Measurements from ENCODE around the gene RND1.
"Not testable (repeated sequence)": the region's sequence is repeated elsewhere in the genome, so short reads cannot be mapped to it uniquely, and the experiment has no call there.

RND1 gene

GRCh38 chr12:48865281-48866051, at the start of gene RND1:
RND1 (minus strand) TSS chr12:48865870; CDS start chr12:48865767, 103 bp downstream.
- DNase-seq (ENCODE audit: low spot score): peak; percentile 91

- no peak for DNase-seq (ENCODE audit: low spot score)
These were observed 44.5 kb upstream of the RND1 start for GRCh38 chr12:48910196-48910595.

DNA sequence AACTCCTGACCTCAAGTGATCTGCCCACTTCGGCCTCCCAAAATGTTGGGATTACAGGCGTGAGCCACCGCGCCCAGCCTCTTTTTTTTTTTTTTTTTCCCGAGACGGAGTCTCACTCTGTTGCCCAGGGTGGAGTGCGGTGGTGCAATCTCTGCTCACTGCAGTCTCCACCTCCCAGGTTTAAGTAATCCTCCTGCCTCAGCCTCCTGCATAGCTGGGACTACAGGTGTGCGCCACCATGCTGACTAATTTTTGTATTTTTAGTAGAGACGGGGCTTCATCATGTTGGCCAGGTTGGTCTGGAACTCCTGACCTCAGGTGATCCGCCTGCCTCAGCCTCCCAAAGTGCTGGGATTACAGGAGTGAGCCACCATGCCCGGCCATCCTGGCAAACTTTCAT, 44.0 kb upstream of the RND1 start:
- DNase-seq (ENCODE audit: low spot score): not testable (repeated sequence)

DNA sequence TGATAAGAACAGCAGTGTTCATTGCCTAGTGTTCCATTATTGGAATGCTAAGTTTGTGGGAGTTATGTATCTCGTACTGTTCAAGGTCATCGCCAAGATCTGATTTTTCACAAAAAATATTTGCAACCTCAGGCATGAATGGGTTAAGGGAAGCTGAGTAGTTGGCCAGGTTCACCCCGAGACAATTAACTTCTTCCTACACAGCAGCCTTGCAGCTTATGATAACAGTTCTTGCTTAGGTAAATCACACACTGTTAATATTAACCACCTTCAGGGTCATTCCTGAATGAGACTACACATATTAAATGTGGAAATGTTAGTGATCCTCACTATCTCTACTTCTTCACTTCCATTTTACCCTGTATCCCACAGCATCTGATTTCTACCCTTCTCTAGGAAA, 41.6 kb upstream of the RND1 start:
- DNase-seq (ENCODE audit: low spot score): no peak

- peak; percentile 83 for DNase-seq (ENCODE audit: low spot score)
These were observed 38.3 kb upstream of the RND1 start for GRCh38 chr12:48903982-48904411.

- DNase-seq (ENCODE audit: low spot score): no peak
These were observed 37.8 kb upstream of the RND1 start for GRCh38 chr12:48903363-48903981.

- DNase-seq (ENCODE audit: low spot score): no peak
These were observed 35.6 kb upstream of the RND1 start for GRCh38 chr12:48901278-48901677.

DNA sequence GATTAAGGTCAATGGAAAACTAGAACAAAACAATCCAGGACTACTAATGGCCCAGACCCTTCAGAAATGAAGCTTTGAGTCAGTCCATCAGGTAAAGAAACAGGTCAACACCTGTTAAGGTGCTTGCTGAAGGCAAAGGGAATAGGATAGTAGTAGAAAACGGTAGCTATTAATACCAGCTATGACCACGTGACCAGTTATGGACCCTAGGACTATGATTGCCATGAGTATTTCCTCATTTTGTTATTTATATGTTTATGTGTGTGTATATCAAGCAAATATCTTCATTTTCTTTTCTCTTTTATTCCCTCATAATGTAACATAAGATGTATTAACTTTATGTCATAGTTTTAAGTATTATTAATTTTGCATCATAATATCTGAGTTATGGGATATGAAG, 34.0 kb upstream of the RND1 start:
- DNase-seq (ENCODE audit: low spot score): no peak

DNA sequence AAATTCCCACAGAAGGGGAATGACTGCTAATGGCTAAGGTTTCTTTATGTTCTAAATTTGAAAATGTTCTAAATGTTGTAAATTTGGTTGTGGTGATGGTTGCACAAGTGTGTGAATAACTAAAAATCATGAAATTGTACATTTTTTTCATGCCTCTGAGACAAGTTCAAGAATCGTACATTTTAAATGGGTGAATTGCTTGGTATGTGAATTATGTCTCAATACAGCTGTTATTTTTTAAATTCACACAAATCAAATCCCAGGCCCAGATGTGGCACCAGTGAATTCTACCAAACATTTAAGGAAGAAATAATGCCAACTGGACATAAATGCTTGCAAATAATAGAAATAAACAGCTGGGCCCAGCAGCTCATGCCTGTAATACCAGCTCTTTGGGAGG, 28.6 kb upstream of the RND1 start:
- no peak for DNase-seq (ENCODE audit: low spot score)

GRCh38 chr12:48890657-48891418, 25.2 kb upstream of the RND1 start:
- peak; percentile 57 for DNase-seq (ENCODE audit: low spot score)

- DNase-seq (ENCODE audit: low spot score): no peak
These were observed 24.0 kb upstream of the RND1 start for GRCh38 chr12:48889679-48890078.

DNA sequence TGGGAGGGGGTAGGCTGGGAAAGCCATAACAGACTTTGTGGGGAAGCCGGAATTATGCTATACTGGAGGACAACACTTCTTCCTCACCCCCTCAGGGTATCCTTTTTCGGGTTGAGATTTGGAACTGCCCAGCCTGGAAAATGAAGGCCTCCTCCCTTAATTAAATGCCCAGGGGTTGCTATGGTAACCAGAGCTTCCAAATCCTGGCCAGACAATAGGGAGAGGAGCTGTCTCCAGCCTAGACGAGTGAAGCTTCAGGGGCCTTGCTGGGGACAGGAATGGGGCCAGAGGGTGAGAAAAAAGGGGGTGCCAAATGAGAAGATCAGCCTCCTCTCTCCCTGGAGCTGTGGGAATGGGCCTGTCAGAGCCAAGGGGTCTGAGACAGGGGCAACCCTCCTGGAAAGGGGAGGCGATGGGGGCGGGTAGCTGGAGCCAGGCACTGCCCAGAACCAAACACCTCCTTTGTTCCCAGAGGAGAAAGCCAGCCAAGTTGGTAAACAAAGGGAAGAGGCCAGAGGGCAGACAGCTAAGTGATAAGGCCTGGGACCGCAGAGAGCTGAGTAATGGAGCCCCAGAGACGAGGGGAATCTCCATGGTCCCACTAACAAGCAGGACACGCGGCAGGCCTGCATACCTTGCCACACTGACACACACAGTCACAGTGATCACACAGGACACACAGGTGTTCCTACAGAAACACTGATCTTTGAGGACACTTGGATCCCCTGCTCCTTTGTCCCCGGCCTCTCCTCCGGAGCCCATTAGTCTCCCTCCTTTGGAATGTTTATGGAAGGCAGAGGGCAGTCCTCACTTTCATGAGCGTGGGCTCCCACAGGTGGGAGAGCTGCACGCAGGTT, 17.9 kb upstream of the RND1 start:
- no peak for DNase-seq (ENCODE audit: low spot score)

GRCh38 chr12:48882972-48883304, 17.3 kb upstream of the RND1 start:
- no peak for DNase-seq (ENCODE audit: low spot score)

GRCh38 chr12:48882315-48882687, 16.6 kb upstream of the RND1 start:
- no peak for DNase-seq (ENCODE audit: low spot score)

- no peak for DNase-seq (ENCODE audit: low spot score)
These were observed 16.1 kb upstream of the RND1 start for GRCh38 chr12:48881686-48882314.

GRCh38 chr12:48880647-48881046, 15.0 kb upstream of the RND1 start:
- no peak for DNase-seq (ENCODE audit: low spot score)

GRCh38 chr12:48878548-48878947, 12.9 kb upstream of the RND1 start:
- no peak for DNase-seq (ENCODE audit: low spot score)

DNA sequence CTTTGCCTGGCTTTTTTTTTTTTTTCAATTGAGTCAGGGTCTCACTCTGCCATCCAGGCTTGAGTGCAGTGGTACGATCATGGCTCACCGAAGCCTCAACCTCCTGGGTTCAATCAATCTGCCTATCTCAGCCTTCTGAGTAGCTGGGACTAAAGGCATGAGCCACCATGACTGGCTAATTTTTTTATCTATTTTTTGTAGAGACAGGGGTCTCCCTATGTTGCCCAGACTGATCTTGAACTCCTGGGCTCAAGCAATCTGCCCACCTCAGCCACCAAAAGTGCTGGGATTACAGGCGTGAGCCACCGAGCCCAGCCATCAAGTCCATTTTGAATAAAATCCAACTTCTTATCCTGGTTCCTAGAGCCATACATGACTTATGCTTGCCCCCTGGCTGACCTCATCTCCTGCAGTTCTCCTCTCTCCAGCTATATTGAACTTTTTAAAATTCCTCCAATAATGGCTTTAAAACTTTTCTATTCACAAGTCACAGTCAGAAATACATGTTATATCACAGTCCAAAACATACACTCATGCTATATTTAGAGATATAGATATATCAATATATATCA, 10.4 kb upstream of the RND1 start:
- no peak for DNase-seq (ENCODE audit: low spot score)

- DNase-seq (ENCODE audit: low spot score): not testable (repeated sequence)
These were observed 7.9 kb upstream of the RND1 start for GRCh38 chr12:48873534-48873933.

DNA sequence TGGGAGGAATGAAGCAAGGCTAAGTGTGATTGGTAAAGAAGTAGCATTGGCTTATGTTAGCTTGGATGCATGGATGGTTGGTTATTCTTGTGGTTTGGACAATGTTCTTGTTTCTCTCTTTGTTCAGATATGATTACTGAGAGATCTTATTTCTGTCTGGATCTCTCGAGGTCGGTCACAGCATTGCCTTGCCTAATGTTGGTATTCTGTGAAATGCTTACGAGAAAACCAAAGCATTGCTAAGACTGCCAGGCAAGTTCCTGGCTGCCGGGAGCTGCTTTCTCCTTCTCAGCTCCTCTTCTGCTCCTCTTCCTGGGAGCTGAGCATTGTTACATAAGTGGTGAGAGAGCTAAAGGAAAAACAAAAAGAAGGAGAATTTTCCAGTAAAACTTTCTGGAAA, 7.4 kb upstream of the RND1 start:
- DNase-seq (ENCODE audit: low spot score): no peak

GRCh38 chr12:48869191-48869590, 3.5 kb upstream of the RND1 start:
- no peak for DNase-seq (ENCODE audit: low spot score)

Data from SW480 (cell line).